H4 (cell line): ENCODE results near the gene SIX4. TPM values are rescaled to one million over a fixed set of nuclear protein-coding genes. Genes with fewer than 3 reads are reported as not detected.
A peak's percentile ranks its signal among the peaks of the same experiment; 100 is the strongest.

Experiments used
- DNase-seq: peaks from one replicate; pipeline ENCODE4 v3.0.0-alpha.2; 2015; ENCODE audit warnings: low spot score
- total RNA-seq: library from RNA; depleted of rRNA; stranded (reverse); fragments of >200 nt; shearing (Covaris generic); gene quantifications from 2 replicates; pipeline ENCODE4 v1.2.3, GENCODE V29; 2014

SIX4 gene
- total RNA-seq, 1 experiment from 2014 or later, result 12.6 TPM

DNA sequence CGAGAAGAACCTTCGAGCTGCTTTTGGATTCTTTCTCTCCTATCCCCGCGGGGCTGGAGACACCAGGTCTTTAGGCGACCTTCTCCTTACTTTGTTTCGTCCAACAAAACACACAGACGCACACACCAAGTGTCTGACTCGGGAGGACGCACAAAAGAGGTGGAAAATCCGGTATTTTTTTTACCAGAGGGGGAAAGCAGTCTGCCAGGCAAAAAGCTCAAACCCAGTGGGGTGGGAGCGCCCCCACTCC, 2.1 kb downstream of the SIX4 start:
- DNase-seq, result peak; percentile 5

DNA sequence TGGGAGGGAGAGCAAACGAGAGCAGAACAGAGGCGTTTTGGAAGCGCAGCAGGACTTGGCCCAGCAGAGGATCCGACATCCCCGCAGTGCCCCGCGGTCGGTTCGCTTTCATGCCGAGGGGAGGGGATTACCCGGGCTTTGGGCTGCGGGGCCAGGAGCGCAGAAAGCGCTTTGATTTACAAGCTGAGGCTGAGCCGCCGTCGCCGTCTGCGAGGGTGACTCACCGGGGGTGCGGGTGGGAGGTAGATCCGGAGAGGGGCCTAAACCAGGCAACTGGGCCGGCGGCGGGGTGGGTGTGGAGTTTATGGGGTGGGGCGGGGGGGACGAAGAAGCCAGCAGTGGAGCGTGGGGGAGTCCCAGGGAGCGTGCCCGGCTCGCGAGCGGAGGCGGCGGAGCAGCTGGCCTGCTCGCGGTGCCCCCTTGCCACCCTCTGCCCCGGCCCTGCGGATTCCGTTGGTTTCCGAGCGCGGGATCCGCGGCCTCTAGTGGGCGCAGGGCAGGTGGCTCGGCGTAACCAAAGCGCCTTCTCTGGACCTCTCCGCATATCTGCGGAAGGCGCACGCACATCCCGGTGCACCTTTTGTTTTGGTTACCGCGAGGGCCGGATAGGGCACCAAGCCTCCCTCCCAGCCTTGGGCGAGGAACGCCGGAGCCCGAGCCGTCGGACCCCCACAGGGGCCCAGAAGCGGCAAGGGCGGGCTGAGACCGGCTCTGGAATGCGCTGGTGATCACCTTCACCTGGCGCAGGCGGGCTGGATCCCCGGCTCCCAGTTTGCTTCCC, 2.6 kb downstream of the SIX4 start:
- peak; percentile 30 for DNase-seq

- no peak for DNase-seq
Measured at GRCh38 chr14:60720962-60721325, 3.2 kb downstream of the SIX4 start.

DNA sequence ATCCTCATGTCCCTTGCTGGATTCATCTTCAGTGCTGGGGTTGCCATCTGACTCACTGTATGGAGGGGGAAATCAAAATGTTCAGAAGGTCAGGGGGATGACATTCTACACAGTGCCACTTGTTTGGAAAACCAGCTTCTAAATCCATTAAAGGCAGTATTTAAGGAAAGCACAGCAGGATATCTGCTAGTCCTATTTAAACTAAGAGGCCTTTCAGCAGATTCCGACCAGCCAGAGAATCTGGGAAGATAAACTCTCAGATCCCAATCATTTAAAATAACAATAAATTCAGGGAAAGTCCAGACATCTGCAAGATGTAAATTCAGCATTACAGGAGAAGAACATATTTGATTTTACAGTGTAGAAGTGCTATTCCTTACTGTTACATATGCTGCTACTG, 3.8 kb downstream of the SIX4 start:
- no peak for DNase-seq

DNA sequence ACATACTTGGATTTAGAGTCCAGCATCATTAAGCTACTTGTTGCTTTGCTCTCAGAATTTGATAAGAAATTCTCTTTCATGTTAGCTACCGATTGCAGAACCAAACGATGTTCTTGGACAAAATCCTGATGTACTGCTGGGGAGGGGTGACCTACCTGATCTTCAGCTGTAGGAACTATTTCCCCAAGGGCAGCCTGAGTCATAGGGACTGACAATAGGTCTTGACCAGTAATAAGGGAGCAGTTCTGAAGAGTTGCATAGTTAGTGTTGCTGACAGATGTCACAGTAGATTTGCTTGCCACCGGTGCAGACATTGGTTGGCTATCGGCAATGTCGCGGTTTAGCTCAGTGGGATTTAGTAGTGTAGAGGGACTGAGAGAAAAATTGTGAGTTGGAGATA, 10.6 kb downstream of the SIX4 start:
- DNase-seq, result no peak

GRCh38 chr14:60710494-60710893, 13.7 kb downstream of the SIX4 start:
- no peak for DNase-seq

DNA sequence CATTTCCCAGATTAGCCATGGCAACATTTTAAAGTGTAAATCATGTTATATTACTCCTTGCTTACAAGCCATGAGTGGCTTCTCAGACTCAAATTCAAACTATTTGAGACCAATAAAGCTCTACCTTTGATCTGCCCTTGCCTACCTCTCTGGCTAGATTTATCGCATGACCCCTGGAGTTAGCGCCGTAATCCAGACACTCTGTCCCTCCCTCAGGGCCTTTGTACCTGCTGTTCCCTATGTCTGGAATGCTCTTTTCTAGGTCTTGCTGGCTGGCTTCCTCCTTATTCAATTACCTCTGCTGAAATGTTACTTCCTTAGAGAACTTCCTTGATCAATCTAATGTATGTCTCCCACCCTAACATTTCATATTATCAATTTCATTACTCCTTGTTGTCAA, 16.3 kb downstream of the SIX4 start:
- no peak for DNase-seq

- no peak for DNase-seq
Measured at GRCh38 chr14:60705100-60705499, 19.1 kb downstream of the SIX4 start.

- no peak for DNase-seq
Measured at GRCh38 chr14:60700598-60700997, 23.6 kb downstream of the SIX4 start.

DNA sequence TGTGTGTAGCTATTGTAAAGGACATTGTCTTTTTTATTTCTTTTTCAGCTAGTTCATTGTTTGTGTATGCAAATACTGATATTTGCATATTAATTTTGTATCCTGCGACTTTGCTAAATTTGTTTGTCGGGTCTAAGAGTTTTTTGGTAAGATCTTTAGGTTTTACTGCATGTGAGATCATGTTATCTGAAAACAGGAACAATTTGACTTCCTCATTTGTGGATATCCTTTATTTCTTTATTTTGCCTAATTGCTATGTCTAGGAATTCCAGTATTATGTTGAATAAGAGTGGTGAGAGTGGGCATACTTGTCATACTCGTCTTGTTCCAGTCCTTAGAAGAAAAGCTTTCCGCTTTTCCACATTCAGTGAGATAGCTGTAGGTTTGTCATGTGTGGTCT, 28.8 kb downstream of the SIX4 start:
- no peak for DNase-seq

DNA sequence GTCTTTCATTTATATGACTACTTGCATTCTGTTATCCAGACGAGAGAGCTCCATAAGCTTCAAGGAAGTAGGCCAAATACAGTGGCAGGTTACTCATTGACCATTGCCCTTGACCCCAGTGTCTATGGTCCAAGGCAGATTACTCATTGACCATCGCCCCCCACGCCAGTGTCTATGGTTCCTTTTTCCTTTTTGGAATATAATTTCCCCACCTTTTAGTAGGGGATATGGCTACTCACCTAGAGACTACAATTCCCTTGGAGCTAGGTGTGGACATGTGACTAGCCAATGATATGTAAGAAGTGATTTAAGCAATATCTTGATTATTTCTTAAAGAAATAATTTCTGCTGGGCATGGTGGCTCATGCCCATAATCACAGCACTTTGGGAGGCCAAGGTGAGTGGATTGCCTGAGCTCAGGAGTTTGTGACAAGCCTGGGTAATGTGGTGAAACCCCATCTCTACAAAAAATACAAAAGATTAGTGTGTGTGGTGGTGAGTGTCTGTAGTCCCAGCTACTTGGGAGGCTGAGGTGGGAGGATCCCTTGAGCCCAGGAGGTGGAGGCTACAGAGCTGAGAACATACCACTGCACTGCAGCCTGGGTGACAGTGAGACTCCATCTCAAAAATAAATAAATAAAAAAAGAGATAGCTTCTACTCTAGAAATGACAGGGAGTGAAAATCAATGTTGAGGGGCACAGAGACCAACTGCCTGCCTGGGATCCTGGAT, 32.6 kb downstream of the SIX4 start:
- DNase-seq, result no peak

GRCh38 chr14:60686865-60687264, 37.3 kb downstream of the SIX4 start:
- no peak for DNase-seq

DNA sequence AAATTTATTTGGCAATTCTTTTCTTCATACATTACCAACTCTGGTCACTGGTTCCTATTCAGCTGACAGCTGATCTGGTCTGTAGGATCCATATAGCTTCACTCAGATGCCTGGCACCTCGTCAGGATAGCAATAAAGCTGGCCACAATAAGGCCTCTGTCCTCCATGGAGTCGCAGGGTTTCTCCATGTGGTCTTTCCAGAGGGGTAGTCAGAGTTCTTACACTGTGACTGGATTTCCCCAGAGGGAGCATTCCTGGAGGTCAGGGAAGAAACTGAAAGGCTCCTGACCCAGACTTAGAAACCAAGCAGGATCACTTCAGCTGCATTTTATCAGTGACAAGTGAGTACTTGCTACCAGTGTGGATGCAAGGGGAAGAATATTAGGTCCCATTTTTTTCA, 39.9 kb downstream of the SIX4 start:
- no peak for DNase-seq

DNA sequence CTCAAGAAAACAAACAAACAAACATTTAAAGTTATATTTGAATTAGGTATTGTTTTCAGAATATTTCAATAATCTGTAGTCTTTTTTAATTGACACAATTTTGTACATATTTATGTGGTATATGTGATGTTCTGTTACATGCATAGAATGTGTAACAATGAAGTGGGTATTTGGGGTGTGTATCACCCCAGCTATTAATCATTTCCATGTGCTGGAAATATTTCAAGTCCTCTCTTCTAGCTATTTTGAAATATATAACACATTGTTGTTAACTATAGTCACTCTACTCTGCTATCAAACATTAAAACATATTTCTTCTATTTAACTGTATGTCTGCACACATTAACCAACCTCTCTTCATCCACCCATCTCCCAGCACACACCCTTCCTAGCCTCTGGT, 42.9 kb downstream of the SIX4 start:
- no peak for DNase-seq

DNA sequence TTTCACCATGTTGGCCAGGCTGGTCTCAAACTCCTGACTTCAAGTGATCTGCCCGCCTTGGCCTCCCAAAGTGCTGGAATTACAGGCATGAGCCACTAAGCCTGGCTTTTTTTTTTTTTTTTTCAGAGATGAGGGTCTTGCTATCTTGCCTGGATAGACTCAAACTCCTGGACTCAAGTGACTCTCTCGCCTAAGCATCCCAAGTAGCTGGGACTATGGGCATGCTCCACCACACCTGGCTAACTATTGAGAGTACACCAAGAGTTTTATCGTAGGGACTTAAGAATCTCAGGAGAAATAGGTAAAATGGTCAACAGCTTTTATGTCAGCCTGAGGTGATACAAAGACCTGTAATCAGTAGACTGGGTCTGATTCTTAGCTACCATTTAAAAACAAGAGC, 43.6 kb downstream of the SIX4 start:
- no peak for DNase-seq

GRCh38 chr14:60679566-60680258, 44.4 kb downstream of the SIX4 start:
- no peak for DNase-seq

DNA sequence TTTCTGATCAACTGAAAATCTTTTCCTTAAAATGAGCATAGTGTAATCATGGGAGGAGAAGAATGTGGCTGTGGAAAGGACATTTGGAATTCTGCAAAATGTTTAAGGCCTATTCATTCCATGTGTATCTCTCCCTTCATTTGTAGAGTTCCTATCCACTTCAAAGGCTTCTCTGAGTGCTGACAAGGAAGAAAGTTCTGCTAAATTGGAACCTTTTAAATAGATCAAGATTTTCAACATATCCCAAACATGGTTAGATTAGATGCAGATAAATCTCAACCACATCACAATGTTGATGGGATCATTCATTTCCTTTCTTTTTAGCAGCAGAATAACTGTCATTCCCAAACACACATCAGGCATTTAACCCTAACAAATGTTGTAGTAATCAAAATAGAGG, 46.5 kb downstream of the SIX4 start:
- DNase-seq, result no peak

DNA sequence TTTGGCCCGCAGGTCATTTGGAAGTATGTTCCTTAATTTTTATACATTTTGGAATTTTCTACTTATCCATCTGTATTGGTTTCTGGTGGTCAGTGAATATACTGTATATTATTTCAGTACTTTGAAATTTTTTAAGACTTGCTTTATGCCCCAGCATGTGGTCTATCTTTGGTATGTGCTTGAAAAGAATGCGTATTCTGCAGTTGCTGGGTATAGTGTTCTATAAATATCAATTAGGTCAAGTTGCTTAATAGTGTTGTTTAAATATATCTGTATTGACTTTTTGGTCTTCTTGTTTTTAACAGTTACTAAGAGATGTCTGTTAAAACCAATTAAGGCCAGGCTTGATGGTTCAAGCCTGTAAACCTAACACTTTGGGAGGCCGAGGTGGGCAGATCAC, 53.2 kb downstream of the SIX4 start:
- DNase-seq, result no peak

DNA sequence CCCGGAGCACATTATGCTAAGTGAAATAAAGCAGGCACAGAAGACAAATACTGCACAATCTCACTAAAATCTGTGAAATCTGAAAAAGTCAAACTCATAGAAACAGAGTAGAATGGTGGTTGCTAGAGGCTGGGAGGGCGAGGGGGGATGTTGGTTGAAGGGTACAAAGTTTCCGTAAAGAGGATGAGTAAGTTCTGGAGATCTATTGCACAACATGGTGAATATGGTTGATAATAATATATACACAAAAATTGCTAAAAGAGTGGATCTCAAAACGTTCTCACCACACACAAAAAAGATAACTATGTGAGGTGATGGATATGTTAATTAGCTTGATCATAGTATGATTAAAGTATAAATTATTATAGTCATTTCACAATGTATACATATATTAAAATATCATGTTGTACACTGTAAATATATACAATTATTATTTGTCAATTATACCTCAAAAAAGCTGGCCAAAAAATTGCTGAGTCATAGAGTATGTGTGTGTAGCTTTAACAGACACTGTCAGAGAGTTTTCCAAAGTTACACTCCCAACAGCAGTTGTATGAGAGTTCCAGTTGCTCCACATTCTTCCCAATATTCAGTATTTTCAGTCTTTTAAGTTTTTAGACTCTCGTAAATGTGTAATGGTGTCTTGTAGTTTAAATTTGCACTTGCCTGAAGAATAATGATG, 55.6 kb downstream of the SIX4 start:
- no peak for DNase-seq

- no peak for DNase-seq
Measured at GRCh38 chr14:60665177-60665550, 59.0 kb downstream of the SIX4 start.

GRCh38 chr14:60662982-60663381, 61.2 kb downstream of the SIX4 start:
- DNase-seq, result no peak

DNA sequence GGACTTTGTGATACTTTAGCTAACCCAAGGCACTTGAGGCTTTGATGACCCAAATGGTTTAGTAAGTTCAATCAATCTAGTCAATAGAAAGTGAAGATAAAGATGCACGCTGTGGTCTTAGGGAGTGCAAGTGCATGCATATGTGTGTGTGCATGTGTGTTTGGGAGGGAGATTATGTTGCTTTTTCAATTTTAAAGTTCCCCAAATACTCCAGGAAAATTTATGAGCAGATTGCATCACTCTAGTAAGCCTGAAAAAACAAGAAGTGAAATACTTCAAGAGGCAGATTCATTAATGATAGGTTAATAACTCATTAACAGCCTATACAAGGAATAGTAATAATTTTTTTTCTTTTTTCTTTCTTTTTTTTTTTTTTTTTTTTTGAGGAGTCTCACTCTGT, 62.4 kb downstream of the SIX4 start:
- no peak for DNase-seq
